ENCODE data around the gene COL18A1.

The COL18A1 gene

DNA sequence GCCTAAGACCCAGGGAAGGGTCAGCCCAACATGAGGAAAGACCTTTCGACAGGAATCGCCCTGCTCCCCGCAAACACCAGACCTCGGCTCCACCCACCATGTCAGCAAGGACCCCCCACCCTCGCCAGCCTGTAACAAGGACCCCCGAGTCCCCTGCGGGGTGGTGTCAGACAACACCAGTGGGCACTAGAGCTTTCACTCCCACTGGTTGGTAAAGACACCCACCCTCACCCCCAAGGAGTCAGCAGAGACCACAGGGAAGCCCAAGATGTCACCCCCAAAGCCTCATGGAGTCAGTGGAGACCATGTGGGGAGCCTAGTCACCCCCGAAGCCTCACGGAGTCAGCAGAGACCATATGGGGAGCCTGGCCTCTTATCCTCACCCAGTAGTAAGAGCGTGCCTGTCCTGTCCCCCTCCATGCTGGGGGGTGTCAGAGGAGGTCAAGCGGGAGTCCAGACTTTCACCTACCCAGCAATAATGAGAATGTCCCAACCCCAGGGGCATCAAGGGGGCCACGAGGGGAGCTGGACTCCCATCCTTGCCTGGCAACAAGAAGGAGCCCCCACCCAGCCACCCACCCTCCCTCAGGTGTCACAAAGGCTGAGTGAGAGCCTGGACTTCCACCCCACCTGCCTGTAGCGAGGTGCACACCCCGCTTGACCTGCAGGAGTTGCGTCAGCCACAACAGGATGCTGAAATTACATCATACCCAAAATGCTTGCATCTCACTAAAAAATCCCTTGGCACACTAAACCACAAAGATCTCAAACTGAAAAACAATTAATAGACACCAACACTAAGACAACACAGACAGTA, 112.5 kb downstream of the COL18A1 start:
- H3K4me3 ChIP-seq (ENCODE audit: low read length): no peak overlapping the region
- no peaks in the 10 kb centered on the region for H3K4me1 ChIP-seq (ENCODE audit: low read length)
- H2AFZ ChIP-seq (ENCODE audit: low read depth, low read length): no peak overlapping the region
- TF ChIP-seq EZH2phosphoT487 (IDR thresholded peaks at IDR 0.05; ENCODE audit: low read depth): no peak
- TF ChIP-seq, protein P1, sequence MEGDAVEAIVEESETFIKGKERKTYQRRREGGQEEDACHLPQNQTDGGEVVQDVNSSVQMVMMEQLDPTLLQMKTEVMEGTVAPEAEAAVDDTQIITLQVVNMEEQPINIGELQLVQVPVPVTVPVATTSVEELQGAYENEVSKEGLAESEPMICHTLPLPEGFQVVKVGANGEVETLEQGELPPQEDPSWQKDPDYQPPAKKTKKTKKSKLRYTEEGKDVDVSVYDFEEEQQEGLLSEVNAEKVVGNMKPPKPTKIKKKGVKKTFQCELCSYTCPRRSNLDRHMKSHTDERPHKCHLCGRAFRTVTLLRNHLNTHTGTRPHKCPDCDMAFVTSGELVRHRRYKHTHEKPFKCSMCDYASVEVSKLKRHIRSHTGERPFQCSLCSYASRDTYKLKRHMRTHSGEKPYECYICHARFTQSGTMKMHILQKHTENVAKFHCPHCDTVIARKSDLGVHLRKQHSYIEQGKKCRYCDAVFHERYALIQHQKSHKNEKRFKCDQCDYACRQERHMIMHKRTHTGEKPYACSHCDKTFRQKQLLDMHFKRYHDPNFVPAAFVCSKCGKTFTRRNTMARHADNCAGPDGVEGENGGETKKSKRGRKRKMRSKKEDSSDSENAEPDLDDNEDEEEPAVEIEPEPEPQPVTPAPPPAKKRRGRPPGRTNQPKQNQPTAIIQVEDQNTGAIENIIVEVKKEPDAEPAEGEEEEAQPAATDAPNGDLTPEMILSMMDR (IDR thresholded peaks at IDR 0.05; ENCODE audit: low read depth, low read length): no peak
- H3K27me3 ChIP-seq (ENCODE audit: low read depth, low read length): no peaks in the 10 kb centered on the region
- H3K79me2 ChIP-seq (ENCODE audit: low read length): peaks cover 19% of the 10 kb centered on the region
- no peak overlapping the region for H3K9ac ChIP-seq (ENCODE audit: low read length)
- H3K4me2 ChIP-seq (ENCODE audit: low read length): no peak overlapping the region
- H4K20me1 ChIP-seq (ENCODE audit: insufficient read depth, low read length): no peaks in the 10 kb centered on the region
- H3K9me3 ChIP-seq (ENCODE audit: insufficient read depth, low read length): peaks cover 10% of the 10 kb centered on the region; the same call in 1 of the 2 replicates
- no peak overlapping the region for H3K27ac ChIP-seq (ENCODE audit: low read length)
- peaks cover 48% of the 10 kb centered on the region for H3K36me3 ChIP-seq (replicated peaks; ENCODE audit: low read depth, low read length)

DNA sequence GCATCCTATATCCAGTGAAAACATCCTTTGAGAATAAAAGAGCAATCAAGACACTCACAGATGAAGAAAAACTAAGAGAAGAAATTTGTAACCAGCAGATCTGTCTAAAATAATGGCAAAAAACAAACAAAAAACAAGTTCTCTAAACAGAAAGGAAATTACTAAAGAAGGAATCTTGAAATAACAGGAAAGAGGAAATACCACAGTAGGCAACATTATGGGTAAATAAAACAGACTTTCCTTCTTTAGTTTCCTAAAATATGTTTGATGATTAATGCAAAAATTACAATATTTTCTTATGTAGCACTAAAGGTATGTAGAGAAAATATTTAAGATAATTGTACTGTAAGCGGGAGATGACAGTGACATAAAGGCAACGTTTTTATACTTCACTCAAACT, 113.8 kb downstream of the COL18A1 start:
- peaks cover 55% of the 10 kb centered on the region for H3K36me3 ChIP-seq (replicated peaks; ENCODE audit: low read depth, low read length)
- no peaks in the 10 kb centered on the region for H3K4me1 ChIP-seq (ENCODE audit: low read length)

DNA sequence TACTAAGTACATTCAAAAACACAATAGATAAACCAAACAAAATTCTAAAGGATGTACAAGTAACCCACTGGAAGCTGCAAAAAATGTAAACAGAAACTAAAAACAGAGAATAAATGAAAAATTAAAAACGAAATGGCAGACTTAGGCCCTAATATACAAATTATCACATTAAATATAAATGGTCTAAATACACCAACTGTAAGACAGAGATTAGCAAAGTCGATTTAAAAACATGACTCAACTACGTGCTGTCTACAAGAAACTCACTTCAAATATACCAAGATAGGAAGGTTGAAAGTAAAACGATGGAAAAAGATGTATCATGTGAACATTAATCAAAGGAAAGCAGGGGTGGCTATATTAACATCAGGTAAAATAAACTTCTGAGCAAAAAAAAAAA, 114.2 kb downstream of the COL18A1 start:
- Histone ChIP-seq H3K79me2 (ENCODE audit: low read length) (peaks cover 19% of the 10 kb centered on the region), H3K4me2 (ENCODE audit: low read length) (no peak overlapping the region), H3K9me3 (ENCODE audit: insufficient read depth, low read length) (peaks cover 10% of the 10 kb centered on the region; the same call in 1 of the 2 replicates), H3K4me3 (ENCODE audit: low read length) (no peak overlapping the region), H4K20me1 (ENCODE audit: insufficient read depth, low read length) (no peaks in the 10 kb centered on the region), H3K9ac (ENCODE audit: low read length) (no peak overlapping the region), H3K27ac (ENCODE audit: low read length) (no peak overlapping the region), H3K4me1 (ENCODE audit: low read length) (no peaks in the 10 kb centered on the region), H2AFZ (ENCODE audit: low read depth, low read length) (no peak overlapping the region), H3K36me3 (replicated peaks; ENCODE audit: low read depth, low read length) (peaks cover 55% of the 10 kb centered on the region), H3K27me3 (ENCODE audit: low read depth, low read length) (no peaks in the 10 kb centered on the region)
- TF ChIP-seq EZH2phosphoT487 (IDR thresholded peaks at IDR 0.05; ENCODE audit: low read depth): no peak
- TF ChIP-seq, protein P1 (IDR thresholded peaks at IDR 0.05; ENCODE audit: low read depth, low read length): no peak

More for the DNA sequence above, 113.8 kb downstream of the COL18A1 start:
- peaks cover 19% of the 10 kb centered on the region for H3K79me2 ChIP-seq (ENCODE audit: low read length)
- H2AFZ ChIP-seq (ENCODE audit: low read depth, low read length): no peak overlapping the region
- TF ChIP-seq EZH2phosphoT487 (IDR thresholded peaks at IDR 0.05; ENCODE audit: low read depth): no peak
- TF ChIP-seq, protein P1 (IDR thresholded peaks at IDR 0.05; ENCODE audit: low read depth, low read length): no peak
- H3K4me3 ChIP-seq (ENCODE audit: low read length): no peak overlapping the region
- no peak overlapping the region for H3K9ac ChIP-seq (ENCODE audit: low read length)
- H3K9me3 ChIP-seq (ENCODE audit: insufficient read depth, low read length): peaks cover 10% of the 10 kb centered on the region; the same call in 1 of the 2 replicates
- no peak overlapping the region for H3K27ac ChIP-seq (ENCODE audit: low read length)
- H3K27me3 ChIP-seq (ENCODE audit: low read depth, low read length): no peaks in the 10 kb centered on the region
- H3K4me2 ChIP-seq (ENCODE audit: low read length): no peak overlapping the region
- no peaks in the 10 kb centered on the region for H4K20me1 ChIP-seq (ENCODE audit: insufficient read depth, low read length)

DNA sequence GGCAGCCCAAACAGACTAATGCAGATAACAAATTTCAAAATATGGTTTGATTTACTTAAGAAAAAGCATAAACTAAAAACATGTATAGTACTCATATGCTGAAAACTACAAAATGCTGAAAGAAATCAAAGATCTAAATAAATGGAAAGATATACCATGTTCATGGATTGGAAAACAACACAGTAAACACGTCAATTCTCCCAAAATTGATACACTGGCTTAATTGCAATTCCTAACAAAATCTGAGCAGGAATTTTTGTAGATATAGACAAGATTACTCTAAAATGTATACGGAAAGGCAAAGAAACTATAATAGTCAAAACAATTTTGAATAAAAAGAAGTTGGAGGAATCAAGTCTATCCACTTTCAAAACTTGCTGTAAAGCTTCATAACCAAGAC, 116.3 kb downstream of the COL18A1 start:
- Histone ChIP-seq H4K20me1 (ENCODE audit: insufficient read depth, low read length) (no peaks in the 10 kb centered on the region), H3K9me3 (ENCODE audit: insufficient read depth, low read length) (peaks cover 10% of the 10 kb centered on the region; the same call in 1 of the 2 replicates), H3K4me1 (ENCODE audit: low read length) (no peaks in the 10 kb centered on the region), H3K9ac (ENCODE audit: low read length) (no peak overlapping the region), H3K4me3 (ENCODE audit: low read length) (no peak overlapping the region), H3K27me3 (ENCODE audit: low read depth, low read length) (no peaks in the 10 kb centered on the region), H3K36me3 (replicated peaks; ENCODE audit: low read depth, low read length) (peaks cover 62% of the 10 kb centered on the region), H3K27ac (ENCODE audit: low read length) (no peak overlapping the region), H3K4me2 (ENCODE audit: low read length) (no peak overlapping the region), H2AFZ (ENCODE audit: low read depth, low read length) (no peak overlapping the region), H3K79me2 (ENCODE audit: low read length) (peaks cover 19% of the 10 kb centered on the region)
- no peak for TF ChIP-seq EZH2phosphoT487 (IDR thresholded peaks at IDR 0.05; ENCODE audit: low read depth)
- TF ChIP-seq, protein P1 (IDR thresholded peaks at IDR 0.05; ENCODE audit: low read depth, low read length): no peak

Data from OCI-LY3 (cell line).